ENCODE data around the gene CARS1.

- TF ChIP-seq HCFC1 (IDR thresholded peaks at IDR 0.05; ENCODE audit: low read length) = no peak
- TF ChIP-seq, protein P1, sequence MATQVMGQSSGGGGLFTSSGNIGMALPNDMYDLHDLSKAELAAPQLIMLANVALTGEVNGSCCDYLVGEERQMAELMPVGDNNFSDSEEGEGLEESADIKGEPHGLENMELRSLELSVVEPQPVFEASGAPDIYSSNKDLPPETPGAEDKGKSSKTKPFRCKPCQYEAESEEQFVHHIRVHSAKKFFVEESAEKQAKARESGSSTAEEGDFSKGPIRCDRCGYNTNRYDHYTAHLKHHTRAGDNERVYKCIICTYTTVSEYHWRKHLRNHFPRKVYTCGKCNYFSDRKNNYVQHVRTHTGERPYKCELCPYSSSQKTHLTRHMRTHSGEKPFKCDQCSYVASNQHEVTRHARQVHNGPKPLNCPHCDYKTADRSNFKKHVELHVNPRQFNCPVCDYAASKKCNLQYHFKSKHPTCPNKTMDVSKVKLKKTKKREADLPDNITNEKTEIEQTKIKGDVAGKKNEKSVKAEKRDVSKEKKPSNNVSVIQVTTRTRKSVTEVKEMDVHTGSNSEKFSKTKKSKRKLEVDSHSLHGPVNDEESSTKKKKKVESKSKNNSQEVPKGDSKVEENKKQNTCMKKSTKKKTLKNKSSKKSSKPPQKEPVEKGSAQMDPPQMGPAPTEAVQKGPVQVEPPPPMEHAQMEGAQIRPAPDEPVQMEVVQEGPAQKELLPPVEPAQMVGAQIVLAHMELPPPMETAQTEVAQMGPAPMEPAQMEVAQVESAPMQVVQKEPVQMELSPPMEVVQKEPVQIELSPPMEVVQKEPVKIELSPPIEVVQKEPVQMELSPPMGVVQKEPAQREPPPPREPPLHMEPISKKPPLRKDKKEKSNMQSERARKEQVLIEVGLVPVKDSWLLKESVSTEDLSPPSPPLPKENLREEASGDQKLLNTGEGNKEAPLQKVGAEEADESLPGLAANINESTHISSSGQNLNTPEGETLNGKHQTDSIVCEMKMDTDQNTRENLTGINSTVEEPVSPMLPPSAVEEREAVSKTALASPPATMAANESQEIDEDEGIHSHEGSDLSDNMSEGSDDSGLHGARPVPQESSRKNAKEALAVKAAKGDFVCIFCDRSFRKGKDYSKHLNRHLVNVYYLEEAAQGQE (IDR thresholded peaks at IDR 0.05; ENCODE audit: low read depth, low read length) = no peak
- no peak for TF ChIP-seq USF2 (IDR thresholded peaks at IDR 0.05; ENCODE audit: borderline replicate concordance, low read depth, low read length)
- TF ChIP-seq ZNF24 (IDR thresholded peaks at IDR 0.05) = no peak
- TF ChIP-seq, protein P2, sequence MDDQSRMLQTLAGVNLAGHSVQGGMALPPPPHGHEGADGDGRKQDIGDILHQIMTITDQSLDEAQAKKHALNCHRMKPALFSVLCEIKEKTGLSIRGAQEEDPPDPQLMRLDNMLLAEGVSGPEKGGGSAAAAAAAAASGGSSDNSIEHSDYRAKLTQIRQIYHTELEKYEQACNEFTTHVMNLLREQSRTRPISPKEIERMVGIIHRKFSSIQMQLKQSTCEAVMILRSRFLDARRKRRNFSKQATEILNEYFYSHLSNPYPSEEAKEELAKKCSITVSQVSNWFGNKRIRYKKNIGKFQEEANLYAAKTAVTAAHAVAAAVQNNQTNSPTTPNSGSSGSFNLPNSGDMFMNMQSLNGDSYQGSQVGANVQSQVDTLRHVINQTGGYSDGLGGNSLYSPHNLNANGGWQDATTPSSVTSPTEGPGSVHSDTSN (IDR thresholded peaks at IDR 0.05; ENCODE audit: insufficient replicate concordance, low read depth, low read length) = no peak
- TF ChIP-seq, protein P3, sequence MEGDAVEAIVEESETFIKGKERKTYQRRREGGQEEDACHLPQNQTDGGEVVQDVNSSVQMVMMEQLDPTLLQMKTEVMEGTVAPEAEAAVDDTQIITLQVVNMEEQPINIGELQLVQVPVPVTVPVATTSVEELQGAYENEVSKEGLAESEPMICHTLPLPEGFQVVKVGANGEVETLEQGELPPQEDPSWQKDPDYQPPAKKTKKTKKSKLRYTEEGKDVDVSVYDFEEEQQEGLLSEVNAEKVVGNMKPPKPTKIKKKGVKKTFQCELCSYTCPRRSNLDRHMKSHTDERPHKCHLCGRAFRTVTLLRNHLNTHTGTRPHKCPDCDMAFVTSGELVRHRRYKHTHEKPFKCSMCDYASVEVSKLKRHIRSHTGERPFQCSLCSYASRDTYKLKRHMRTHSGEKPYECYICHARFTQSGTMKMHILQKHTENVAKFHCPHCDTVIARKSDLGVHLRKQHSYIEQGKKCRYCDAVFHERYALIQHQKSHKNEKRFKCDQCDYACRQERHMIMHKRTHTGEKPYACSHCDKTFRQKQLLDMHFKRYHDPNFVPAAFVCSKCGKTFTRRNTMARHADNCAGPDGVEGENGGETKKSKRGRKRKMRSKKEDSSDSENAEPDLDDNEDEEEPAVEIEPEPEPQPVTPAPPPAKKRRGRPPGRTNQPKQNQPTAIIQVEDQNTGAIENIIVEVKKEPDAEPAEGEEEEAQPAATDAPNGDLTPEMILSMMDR (IDR thresholded peaks at IDR 0.05 in 2 of 3, conservative IDR thresholded peaks at IDR 0.05 in 1 of 3; ENCODE audit: control insufficient read depth in 2 of 3, extremely low read depth in 1 of 3, insufficient read depth in 1 of 3, low read depth in 3 of 3, low read length in 3 of 3) = no peak
- no peak for TF ChIP-seq TAF1 (IDR thresholded peaks at IDR 0.05; ENCODE audit: borderline replicate concordance, low read depth, low read length)
- TF ChIP-seq, protein P4, sequence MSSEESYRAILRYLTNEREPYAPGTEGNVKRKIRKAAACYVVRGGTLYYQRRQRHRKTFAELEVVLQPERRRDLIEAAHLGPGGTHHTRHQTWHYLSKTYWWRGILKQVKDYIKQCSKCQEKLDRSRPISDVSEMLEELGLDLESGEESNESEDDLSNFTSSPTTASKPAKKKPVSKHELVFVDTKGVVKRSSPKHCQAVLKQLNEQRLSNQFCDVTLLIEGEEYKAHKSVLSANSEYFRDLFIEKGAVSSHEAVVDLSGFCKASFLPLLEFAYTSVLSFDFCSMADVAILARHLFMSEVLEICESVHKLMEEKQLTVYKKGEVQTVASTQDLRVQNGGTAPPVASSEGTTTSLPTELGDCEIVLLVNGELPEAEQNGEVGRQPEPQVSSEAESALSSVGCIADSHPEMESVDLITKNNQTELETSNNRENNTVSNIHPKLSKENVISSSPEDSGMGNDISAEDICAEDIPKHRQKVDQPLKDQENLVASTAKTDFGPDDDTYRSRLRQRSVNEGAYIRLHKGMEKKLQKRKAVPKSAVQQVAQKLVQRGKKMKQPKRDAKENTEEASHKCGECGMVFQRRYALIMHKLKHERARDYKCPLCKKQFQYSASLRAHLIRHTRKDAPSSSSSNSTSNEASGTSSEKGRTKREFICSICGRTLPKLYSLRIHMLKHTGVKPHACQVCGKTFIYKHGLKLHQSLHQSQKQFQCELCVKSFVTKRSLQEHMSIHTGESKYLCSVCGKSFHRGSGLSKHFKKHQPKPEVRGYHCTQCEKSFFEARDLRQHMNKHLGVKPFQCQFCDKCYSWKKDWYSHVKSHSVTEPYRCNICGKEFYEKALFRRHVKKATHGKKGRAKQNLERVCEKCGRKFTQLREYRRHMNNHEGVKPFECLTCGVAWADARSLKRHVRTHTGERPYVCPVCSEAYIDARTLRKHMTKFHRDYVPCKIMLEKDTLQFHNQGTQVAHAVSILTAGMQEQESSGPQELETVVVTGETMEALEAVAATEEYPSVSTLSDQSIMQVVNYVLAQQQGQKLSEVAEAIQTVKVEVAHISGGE (CRISPR knock-in tag; IDR thresholded peaks at IDR 0.05) = no peak
- no peak for TF ChIP-seq ATF7 (IDR thresholded peaks at IDR 0.05; ENCODE audit: low read depth)
- no peak for TF ChIP-seq POLR2A (IDR thresholded peaks at IDR 0.05; ENCODE audit: low read depth, low read length)
- no peak for TF ChIP-seq POLR2AphosphoS5 (IDR thresholded peaks at IDR 0.05; ENCODE audit: low read length)
- TF ChIP-seq, protein P5, sequence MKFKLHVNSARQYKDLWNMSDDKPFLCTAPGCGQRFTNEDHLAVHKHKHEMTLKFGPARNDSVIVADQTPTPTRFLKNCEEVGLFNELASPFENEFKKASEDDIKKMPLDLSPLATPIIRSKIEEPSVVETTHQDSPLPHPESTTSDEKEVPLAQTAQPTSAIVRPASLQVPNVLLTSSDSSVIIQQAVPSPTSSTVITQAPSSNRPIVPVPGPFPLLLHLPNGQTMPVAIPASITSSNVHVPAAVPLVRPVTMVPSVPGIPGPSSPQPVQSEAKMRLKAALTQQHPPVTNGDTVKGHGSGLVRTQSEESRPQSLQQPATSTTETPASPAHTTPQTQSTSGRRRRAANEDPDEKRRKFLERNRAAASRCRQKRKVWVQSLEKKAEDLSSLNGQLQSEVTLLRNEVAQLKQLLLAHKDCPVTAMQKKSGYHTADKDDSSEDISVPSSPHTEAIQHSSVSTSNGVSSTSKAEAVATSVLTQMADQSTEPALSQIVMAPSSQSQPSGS (IDR thresholded peaks at IDR 0.05; ENCODE audit: low read length) = no peak
- TF ChIP-seq SMARCA5 (IDR thresholded peaks at IDR 0.05) = no peak
- TF ChIP-seq STAT1 (conservative IDR thresholded peaks at IDR 0.05) = no peak
Measured at GRCh38 chr11:3092603-3093141, 35.4 kb upstream of the CARS1 start.

Data from GM12878 (cell line).